HUES64 (cell line): ENCODE results near the gene KLHDC4.
"Not testable (repeated sequence)": the region's sequence is repeated elsewhere in the genome, so short reads cannot be mapped to it uniquely, and the experiment has no call there.

Source experiments
- H3K27ac ChIP-seq: 2 replicates; pipeline ENCODE4 v1.7.0; 2013; ENCODE audit warnings: low read depth, low read length, inconsistent platforms
- H3K27me3 ChIP-seq: 2 replicates; pipeline ENCODE4 v1.6.1; 2013; ENCODE audit warnings: mild to moderate bottlenecking, low read length; ENCODE audit not compliant: insufficient read depth
- H3K36me3 ChIP-seq: 2 replicates; pipeline ENCODE4 v1.6.1; 2013; ENCODE audit warnings: mild to moderate bottlenecking, low read length; ENCODE audit not compliant: insufficient read depth
- H3K4me1 ChIP-seq: 2 replicates; pipeline ENCODE4 v1.6.1; 2013; ENCODE audit warnings: mild to moderate bottlenecking, low read length, moderate library complexity; ENCODE audit not compliant: insufficient read depth
- H3K4me3 ChIP-seq: 2 replicates; pipeline ENCODE4 v1.5.1; 2013; ENCODE audit warnings: mild to moderate bottlenecking, low read length, moderate library complexity
- H3K9ac ChIP-seq: 2 replicates; pipeline ENCODE4 v1.6.1; 2013; ENCODE audit warnings: mild to moderate bottlenecking, low read depth, low read length
- H3K9me3 ChIP-seq: 2 replicates; pipeline ENCODE4 v1.6.1; 2013; ENCODE audit warnings: low read depth, low read length; ENCODE audit not compliant: insufficient read depth
- WGBS: fragments of 150-250, 120-280 bp; methylation state at CpG from one replicate; pipeline ENCODE4 v1.1.7; 2013; ENCODE audit warnings: missing lambda C conversion rate; 5-methylcytosine and 5-hydroxymethylcytosine counted together

KLHDC4 gene

GRCh38 chr16:87801679-87802259 is 36.0 kb upstream of the KLHDC4 start:
- Histone ChIP-seq H3K4me3 (no peak overlapping the region), H3K9me3 (no peaks in the 10 kb centered on the region), H3K4me1 (peaks cover 3% of the 10 kb centered on the region), H3K9ac (no peak overlapping the region), H3K36me3 (no peaks in the 10 kb centered on the region), H3K27me3 (no peaks in the 10 kb centered on the region), H3K27ac (no peak overlapping the region)
- 94% methylated on average over 16 of the region's 16 CpGs for WGBS

GRCh38 chr16:87800497-87800896 is 34.7 kb upstream of the KLHDC4 start:
- no peak overlapping the region for H3K4me3 ChIP-seq
- H3K9ac ChIP-seq = no peak overlapping the region
- H3K36me3 ChIP-seq = no peaks in the 10 kb centered on the region
- no peaks in the 10 kb centered on the region for H3K9me3 ChIP-seq
- WGBS = 90% methylated on average over 6 of the region's 6 CpGs
- no peaks in the 10 kb centered on the region; the same call in 1 of the 2 replicates for H3K4me1 ChIP-seq
- no peaks in the 10 kb centered on the region for H3K27me3 ChIP-seq
- no peak overlapping the region for H3K27ac ChIP-seq

- no peaks in the 10 kb centered on the region for H3K9me3 ChIP-seq
- H3K4me3 ChIP-seq = no peak overlapping the region
- H3K9ac ChIP-seq = no peak overlapping the region
- H3K27ac ChIP-seq = no peak overlapping the region
- WGBS = 88% methylated on average over 12 of the region's 12 CpGs
- no peaks in the 10 kb centered on the region for H3K27me3 ChIP-seq
- no peaks in the 10 kb centered on the region for H3K36me3 ChIP-seq
- H3K4me1 ChIP-seq = no peaks in the 10 kb centered on the region; the same call in 1 of the 2 replicates
These were observed 29.6 kb upstream of the KLHDC4 start for GRCh38 chr16:87795336-87795735.

GRCh38 chr16:87794485-87795078 is 28.8 kb upstream of the KLHDC4 start:
- H3K9me3 ChIP-seq = no peaks in the 10 kb centered on the region
- H3K36me3 ChIP-seq = no peaks in the 10 kb centered on the region
- no peak overlapping the region for H3K9ac ChIP-seq
- H3K27me3 ChIP-seq = no peaks in the 10 kb centered on the region
- H3K27ac ChIP-seq = no peak overlapping the region
- H3K4me3 ChIP-seq = no peak overlapping the region
- H3K4me1 ChIP-seq = no peaks in the 10 kb centered on the region
- 95% methylated on average over 14 of the region's 14 CpGs for WGBS

GRCh38 chr16:87792205-87792565 is 26.4 kb upstream of the KLHDC4 start:
- no peaks in the 10 kb centered on the region for H3K27me3 ChIP-seq
- no peaks in the 10 kb centered on the region for H3K9me3 ChIP-seq
- H3K4me1 ChIP-seq = no peaks in the 10 kb centered on the region
- H3K4me3 ChIP-seq = no peak overlapping the region
- WGBS = 94% methylated on average over 7 of the region's 7 CpGs
- H3K36me3 ChIP-seq = no peaks in the 10 kb centered on the region
- H3K9ac ChIP-seq = no peak overlapping the region
- H3K27ac ChIP-seq = no peak overlapping the region

GRCh38 chr16:87791295-87792204 is 25.8 kb upstream of the KLHDC4 start:
- WGBS = 87% methylated on average over 30 of the region's 32 CpGs
- Histone ChIP-seq H3K4me3 (no peak overlapping the region), H3K27ac (no peak overlapping the region)

GRCh38 chr16:87790292-87791100 is 24.7 kb upstream of the KLHDC4 start:
- no peak overlapping the region for H3K9ac ChIP-seq
- H3K9me3 ChIP-seq = no peaks in the 10 kb centered on the region
- no peak overlapping the region for H3K27ac ChIP-seq
- no peaks in the 10 kb centered on the region for H3K27me3 ChIP-seq
- H3K4me3 ChIP-seq = no peak overlapping the region
- H3K4me1 ChIP-seq = no peaks in the 10 kb centered on the region
- WGBS = 92% methylated on average over 17 of the region's 17 CpGs
- no peaks in the 10 kb centered on the region for H3K36me3 ChIP-seq

More at GRCh38 chr16:87791295-87792204, 25.8 kb upstream of the KLHDC4 start:
- Histone ChIP-seq H3K27me3 (no peaks in the 10 kb centered on the region), H3K9me3 (no peaks in the 10 kb centered on the region), H3K4me1 (no peaks in the 10 kb centered on the region), H3K9ac (no peak overlapping the region), H3K36me3 (no peaks in the 10 kb centered on the region)

- Histone ChIP-seq H3K36me3 (no peaks in the 10 kb centered on the region), H3K9me3 (no peaks in the 10 kb centered on the region), H3K9ac (no peak overlapping the region), H3K27ac (no peak overlapping the region), H3K4me1 (no peaks in the 10 kb centered on the region), H3K27me3 (no peaks in the 10 kb centered on the region), H3K4me3 (no peak overlapping the region)
- WGBS = 94% methylated on average over 20 of the region's 20 CpGs
These were observed 23.9 kb upstream of the KLHDC4 start for GRCh38 chr16:87789437-87790291.

GRCh38 chr16:87788730-87789436 is 23.1 kb upstream of the KLHDC4 start:
- H3K9ac ChIP-seq, H3K9me3 ChIP-seq, H3K4me1 ChIP-seq, H3K4me3 ChIP-seq, H3K36me3 ChIP-seq, H3K27me3 ChIP-seq, H3K27ac ChIP-seq: not testable (repeated sequence)
- WGBS = 91% methylated on average over 10 of the region's 10 CpGs
